Measurements from ENCODE around the gene HEPHL1.

HEPHL1 gene

DNA sequence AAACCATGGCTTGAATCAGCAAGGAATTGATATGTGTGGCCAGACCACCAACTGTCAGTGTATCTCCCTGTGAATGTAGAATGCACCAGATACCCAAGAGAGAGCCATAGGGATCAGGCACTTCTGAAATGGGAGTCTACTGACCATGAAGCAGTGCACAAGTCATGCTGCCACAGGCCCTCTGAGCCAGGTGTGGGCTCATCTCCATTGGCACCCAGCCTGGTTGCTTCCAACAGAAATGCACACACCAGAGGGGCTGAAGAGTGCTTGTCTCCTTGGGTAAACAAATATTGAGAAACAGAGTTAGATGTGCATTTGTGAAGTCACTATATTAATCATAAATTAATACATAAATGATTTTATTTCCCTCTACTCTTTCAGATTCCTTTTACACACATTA, 79.1 kb downstream of the HEPHL1 start:
- no peak for TF ChIP-seq TAF1 (IDR thresholded peaks at IDR 0.05; ENCODE audit: borderline replicate concordance, insufficient read depth, low read length)
- TF ChIP-seq FOXP2 (optimal IDR thresholded peaks at IDR 0.05; ENCODE audit: borderline replicate concordance, extremely low read depth, extremely low read length, insufficient read depth), result no peak
- no peak for TF ChIP-seq SIN3A (IDR thresholded peaks at IDR 0.05; ENCODE audit: borderline replicate concordance, insufficient read depth, low read length)
- TF ChIP-seq POLR2AphosphoS5 (IDR thresholded peaks at IDR 0.05; ENCODE audit: low read depth, low read length), result no peak

DNA sequence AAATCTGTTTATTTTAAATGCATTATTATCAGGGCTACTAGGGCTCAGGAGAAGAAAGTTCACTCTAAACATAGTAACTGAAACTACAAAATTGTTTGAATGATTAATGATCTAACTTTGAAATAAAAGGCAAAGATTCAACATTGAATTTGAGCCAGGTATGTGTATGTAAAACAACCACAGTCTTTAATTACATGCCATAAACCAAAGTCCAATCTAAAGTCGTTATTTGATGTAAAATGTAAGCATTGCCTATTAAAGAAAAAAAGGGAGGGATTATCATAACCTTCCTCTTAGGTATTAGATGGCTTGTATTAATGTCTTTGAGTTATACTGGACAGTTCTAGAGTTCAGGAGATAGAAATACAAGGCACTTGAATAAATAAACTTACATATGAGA, 82.3 kb downstream of the HEPHL1 start:
- TF ChIP-seq TAF1 (IDR thresholded peaks at IDR 0.05; ENCODE audit: borderline replicate concordance, insufficient read depth, low read length), result no peak
- TF ChIP-seq, protein P1, sequence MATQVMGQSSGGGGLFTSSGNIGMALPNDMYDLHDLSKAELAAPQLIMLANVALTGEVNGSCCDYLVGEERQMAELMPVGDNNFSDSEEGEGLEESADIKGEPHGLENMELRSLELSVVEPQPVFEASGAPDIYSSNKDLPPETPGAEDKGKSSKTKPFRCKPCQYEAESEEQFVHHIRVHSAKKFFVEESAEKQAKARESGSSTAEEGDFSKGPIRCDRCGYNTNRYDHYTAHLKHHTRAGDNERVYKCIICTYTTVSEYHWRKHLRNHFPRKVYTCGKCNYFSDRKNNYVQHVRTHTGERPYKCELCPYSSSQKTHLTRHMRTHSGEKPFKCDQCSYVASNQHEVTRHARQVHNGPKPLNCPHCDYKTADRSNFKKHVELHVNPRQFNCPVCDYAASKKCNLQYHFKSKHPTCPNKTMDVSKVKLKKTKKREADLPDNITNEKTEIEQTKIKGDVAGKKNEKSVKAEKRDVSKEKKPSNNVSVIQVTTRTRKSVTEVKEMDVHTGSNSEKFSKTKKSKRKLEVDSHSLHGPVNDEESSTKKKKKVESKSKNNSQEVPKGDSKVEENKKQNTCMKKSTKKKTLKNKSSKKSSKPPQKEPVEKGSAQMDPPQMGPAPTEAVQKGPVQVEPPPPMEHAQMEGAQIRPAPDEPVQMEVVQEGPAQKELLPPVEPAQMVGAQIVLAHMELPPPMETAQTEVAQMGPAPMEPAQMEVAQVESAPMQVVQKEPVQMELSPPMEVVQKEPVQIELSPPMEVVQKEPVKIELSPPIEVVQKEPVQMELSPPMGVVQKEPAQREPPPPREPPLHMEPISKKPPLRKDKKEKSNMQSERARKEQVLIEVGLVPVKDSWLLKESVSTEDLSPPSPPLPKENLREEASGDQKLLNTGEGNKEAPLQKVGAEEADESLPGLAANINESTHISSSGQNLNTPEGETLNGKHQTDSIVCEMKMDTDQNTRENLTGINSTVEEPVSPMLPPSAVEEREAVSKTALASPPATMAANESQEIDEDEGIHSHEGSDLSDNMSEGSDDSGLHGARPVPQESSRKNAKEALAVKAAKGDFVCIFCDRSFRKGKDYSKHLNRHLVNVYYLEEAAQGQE (IDR thresholded peaks at IDR 0.05; ENCODE audit: insufficient read depth in 1 of 2, low read depth in 2 of 2, low read length in 2 of 2), result no peak
- TF ChIP-seq FOXP2 (optimal IDR thresholded peaks at IDR 0.05; ENCODE audit: borderline replicate concordance, extremely low read depth, extremely low read length, insufficient read depth), result no peak
- no peak for TF ChIP-seq SIN3A (IDR thresholded peaks at IDR 0.05; ENCODE audit: borderline replicate concordance, insufficient read depth, low read length)
- TF ChIP-seq POLR2AphosphoS5 (IDR thresholded peaks at IDR 0.05; ENCODE audit: low read depth, low read length), result no peak

DNA sequence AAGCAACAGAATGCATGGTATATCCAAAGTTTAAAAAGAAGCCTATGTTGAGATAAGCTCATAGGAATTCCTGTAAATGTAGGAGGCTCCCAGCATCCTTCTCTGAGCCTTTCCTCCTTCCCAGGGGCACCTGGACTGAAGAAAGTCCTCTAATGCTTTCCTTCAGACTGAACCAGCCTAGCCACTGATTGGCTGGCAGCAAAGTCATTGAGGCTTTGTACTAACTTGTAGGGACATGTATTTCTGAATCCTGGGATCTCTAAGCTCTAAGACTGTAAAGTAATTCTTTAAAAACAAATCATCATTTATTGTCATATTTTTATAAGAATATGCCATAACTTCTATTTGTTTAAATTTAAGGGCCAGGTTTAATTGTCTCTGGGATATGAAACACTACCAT, 83.6 kb downstream of the HEPHL1 start:
- TF ChIP-seq, protein P1 (IDR thresholded peaks at IDR 0.05; ENCODE audit: insufficient read depth in 1 of 2, low read depth in 2 of 2, low read length in 2 of 2), result no peak
- no peak for TF ChIP-seq SIN3A (IDR thresholded peaks at IDR 0.05; ENCODE audit: borderline replicate concordance, insufficient read depth, low read length)
- no peak for TF ChIP-seq FOXP2 (optimal IDR thresholded peaks at IDR 0.05; ENCODE audit: borderline replicate concordance, extremely low read depth, extremely low read length, insufficient read depth)
- TF ChIP-seq TAF1 (IDR thresholded peaks at IDR 0.05; ENCODE audit: borderline replicate concordance, insufficient read depth, low read length), result no peak
- TF ChIP-seq POLR2AphosphoS5 (IDR thresholded peaks at IDR 0.05; ENCODE audit: low read depth, low read length), result no peak

DNA sequence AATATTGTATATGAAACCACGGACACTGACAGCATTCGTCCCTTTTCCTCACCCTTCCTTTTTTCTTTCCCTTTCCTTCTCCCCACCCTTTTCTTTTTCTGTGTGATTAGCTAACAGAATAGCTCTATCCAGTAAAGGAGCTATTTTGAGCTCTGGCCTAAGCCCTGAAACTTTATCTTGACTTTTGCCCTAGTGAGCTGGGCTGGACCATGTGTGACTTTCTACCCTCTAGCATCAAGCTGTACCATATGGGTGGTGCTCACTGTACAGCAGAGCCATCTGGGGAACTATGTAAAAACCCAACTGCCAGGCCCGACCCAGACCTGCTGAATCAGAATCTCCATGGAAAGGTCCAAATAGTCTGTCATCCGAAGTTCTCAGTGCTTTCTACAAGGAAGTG, 85.6 kb downstream of the HEPHL1 start:
- TF ChIP-seq TAF1 (IDR thresholded peaks at IDR 0.05; ENCODE audit: borderline replicate concordance, insufficient read depth, low read length) (no peak), FOXP2 (optimal IDR thresholded peaks at IDR 0.05; ENCODE audit: borderline replicate concordance, extremely low read depth, extremely low read length, insufficient read depth) (no peak), SIN3A (IDR thresholded peaks at IDR 0.05; ENCODE audit: borderline replicate concordance, insufficient read depth, low read length) (no peak), POLR2AphosphoS5 (IDR thresholded peaks at IDR 0.05; ENCODE audit: low read depth, low read length) (no peak)
- TF ChIP-seq, protein P1 (IDR thresholded peaks at IDR 0.05; ENCODE audit: insufficient read depth in 1 of 2, low read depth in 2 of 2, low read length in 2 of 2), result no peak

DNA sequence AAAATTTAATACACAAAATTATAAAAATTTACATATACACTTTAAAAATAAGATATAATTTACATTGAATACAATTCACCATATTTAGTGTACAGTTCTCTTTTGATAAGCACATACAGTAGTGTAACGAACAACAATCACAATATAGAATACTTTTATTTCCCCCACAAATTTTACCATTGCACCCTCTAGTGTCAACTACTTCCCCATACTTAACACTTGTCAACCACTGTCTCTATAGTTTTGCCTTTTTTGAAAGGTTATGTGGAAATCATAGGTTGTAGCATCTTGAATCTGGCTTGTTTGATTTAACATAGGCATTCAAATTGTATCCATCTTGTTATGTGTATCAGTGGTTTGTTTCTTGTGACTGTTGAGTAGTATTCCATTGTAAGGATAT, 86.2 kb downstream of the HEPHL1 start:
- no peak for TF ChIP-seq FOXP2 (optimal IDR thresholded peaks at IDR 0.05; ENCODE audit: borderline replicate concordance, extremely low read depth, extremely low read length, insufficient read depth)
- TF ChIP-seq TAF1 (IDR thresholded peaks at IDR 0.05; ENCODE audit: borderline replicate concordance, insufficient read depth, low read length), result no peak
- no peak for TF ChIP-seq POLR2AphosphoS5 (IDR thresholded peaks at IDR 0.05; ENCODE audit: low read depth, low read length)
- no peak for TF ChIP-seq SIN3A (IDR thresholded peaks at IDR 0.05; ENCODE audit: borderline replicate concordance, insufficient read depth, low read length)
- TF ChIP-seq, protein P1 (IDR thresholded peaks at IDR 0.05; ENCODE audit: insufficient read depth in 1 of 2, low read depth in 2 of 2, low read length in 2 of 2), result no peak
